Measurements from ENCODE around the gene MEGF11.
A peak's percentile ranks its signal among the peaks of the same experiment; 100 is the strongest.

MEGF11 gene

DNA sequence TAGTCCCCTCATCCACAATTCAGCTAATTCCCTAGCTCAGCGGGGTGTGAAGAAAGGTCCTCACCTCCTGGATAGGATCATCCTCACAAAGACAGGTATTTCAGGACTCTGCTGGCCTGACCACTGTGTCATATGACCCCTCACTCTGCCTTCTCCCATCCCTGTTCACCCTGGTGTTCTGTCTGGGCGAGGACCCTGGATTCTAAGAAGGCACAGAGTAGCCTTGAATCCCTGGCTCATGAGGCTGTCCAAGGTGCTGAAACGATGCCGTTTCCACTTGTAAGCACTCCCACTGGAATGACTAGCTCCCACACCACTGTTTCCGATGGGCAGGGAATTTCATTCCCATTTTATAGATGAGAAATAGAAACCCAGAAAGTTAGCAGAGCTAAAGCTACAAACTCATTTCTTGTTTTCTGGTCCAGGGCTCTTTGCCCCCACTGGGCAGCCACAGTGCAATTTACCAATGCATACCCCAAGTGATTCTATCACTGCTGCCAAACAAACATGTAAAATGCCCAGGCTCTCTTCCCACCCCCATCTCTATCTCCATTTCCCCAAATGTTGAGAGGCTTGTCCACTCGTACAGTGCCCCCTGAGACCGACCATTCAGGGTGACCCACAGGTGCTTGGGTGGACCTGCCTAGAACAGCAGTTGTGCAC lies 301.0 kb downstream of the MEGF11 start:
- H3K4me3 ChIP-seq (ENCODE audit: low read length), result no peak overlapping the region
- TF ChIP-seq, protein P1, sequence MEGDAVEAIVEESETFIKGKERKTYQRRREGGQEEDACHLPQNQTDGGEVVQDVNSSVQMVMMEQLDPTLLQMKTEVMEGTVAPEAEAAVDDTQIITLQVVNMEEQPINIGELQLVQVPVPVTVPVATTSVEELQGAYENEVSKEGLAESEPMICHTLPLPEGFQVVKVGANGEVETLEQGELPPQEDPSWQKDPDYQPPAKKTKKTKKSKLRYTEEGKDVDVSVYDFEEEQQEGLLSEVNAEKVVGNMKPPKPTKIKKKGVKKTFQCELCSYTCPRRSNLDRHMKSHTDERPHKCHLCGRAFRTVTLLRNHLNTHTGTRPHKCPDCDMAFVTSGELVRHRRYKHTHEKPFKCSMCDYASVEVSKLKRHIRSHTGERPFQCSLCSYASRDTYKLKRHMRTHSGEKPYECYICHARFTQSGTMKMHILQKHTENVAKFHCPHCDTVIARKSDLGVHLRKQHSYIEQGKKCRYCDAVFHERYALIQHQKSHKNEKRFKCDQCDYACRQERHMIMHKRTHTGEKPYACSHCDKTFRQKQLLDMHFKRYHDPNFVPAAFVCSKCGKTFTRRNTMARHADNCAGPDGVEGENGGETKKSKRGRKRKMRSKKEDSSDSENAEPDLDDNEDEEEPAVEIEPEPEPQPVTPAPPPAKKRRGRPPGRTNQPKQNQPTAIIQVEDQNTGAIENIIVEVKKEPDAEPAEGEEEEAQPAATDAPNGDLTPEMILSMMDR (conservative IDR thresholded peaks at IDR 0.05; ENCODE audit: low read length), result no peak
- peak; percentile 45 for DNase-seq (ENCODE audit: low read depth)

DNA sequence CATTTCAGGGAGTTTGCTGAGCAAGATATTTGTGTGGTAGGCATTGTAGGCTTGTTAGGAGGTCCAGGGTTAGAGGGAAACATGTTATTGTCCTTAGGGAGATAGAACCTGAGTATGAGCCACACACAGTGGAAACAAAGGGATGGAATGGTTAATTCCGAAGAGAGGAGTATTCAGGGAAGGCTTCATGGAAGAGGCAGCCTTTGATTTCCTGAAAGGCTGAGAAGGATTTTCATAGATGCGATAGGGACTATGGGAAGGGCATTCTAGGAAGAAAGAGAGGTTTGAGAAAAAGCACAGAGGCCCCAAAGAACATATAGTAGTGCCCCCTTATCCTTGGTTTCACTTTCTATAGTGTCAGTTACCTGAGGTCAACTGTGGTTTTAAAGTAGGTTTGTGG lies 302.5 kb downstream of the MEGF11 start:
- no peak for DNase-seq (ENCODE audit: low read depth)
- TF ChIP-seq, protein P1 (conservative IDR thresholded peaks at IDR 0.05; ENCODE audit: low read length), result no peak
- H3K4me3 ChIP-seq (ENCODE audit: low read length), result no peak overlapping the region

DNA sequence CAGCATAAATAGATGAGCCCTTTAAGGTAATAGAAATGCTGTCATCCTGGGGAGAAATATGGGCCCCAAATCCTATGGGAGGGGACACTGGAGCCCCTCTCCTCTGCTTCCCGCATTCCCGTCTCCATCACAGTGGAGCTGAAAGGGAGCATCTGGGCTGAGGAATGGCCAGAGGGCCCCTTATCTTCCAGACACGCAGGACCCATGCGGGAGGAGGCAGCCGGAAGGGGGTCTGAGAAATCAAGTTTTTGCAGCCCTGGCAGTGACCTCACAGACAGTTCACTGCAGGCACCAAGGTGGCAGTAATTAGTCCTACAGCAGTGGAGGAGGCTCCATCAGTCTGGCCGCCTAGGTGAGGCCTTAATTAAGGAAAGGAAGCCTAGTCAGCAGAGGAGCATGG lies 304.1 kb downstream of the MEGF11 start:
- H3K4me3 ChIP-seq (ENCODE audit: low read length), result no peak overlapping the region
- no peak for DNase-seq (ENCODE audit: low read depth)
- TF ChIP-seq, protein P1 (conservative IDR thresholded peaks at IDR 0.05; ENCODE audit: low read length), result no peak

DNA sequence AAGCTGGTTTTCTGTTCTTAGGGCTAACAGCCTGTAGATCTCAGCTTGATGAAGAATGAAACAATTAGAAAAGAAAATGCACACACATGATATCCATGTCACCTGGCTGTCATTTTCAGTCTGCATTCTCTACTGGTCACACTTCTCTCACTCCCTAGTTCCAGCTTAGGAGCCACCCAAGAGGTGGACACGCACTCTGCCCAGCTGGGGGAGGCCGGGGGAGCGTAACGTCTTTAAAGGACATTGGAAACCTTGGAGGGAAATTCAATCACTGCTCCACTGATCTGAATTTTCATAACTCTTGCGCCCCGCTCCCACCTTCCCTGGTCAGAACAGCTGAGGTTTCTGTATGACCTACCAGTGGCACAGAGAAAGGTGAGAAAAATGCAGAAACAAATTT lies 304.5 kb downstream of the MEGF11 start:
- TF ChIP-seq, protein P1 (conservative IDR thresholded peaks at IDR 0.05; ENCODE audit: low read length), result no peak
- no peak for DNase-seq (ENCODE audit: low read depth)
- H3K4me3 ChIP-seq (ENCODE audit: low read length), result no peak overlapping the region

DNA sequence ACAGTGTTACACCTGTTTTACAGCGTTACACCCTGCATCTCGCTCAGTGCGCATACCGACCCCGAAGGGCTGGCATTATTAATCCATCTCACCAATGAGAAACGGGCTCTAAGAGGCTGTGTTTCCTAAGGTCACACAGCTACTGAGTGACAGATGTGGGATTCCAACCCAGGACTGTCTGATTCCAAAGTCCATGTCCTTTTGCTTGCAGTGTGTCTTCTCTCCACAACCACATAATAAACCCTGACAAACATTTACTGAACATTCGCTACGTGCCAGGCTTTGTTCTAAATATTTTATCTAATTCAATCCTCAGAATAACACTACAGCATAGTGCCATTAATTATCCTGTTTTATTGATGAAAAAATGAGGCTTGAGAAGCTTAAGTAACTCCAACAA lies 305.2 kb downstream of the MEGF11 start:
- DNase-seq (ENCODE audit: low read depth), result no peak
- TF ChIP-seq, protein P1 (conservative IDR thresholded peaks at IDR 0.05; ENCODE audit: low read length), result no peak

DNA sequence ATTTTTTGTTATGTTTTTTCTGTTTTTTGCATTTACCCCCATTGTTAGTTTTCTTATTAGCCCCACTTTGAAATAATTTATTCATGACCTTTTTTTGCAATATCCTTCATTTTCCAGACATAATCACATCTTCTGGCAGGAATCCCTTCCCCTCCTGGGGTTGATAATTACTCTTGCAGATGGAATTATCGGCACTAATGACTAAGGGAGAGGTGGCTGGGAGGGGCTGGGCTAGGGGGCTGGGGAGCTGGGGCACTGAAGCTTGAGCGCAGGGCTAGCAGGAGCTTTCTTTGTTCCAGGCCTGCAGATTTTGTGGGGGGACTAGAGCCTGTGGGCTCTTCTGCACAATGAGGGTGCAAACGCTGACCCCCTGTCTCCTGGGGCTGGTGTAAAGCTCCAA lies 306.5 kb downstream of the MEGF11 start:
- TF ChIP-seq, protein P1 (conservative IDR thresholded peaks at IDR 0.05; ENCODE audit: low read length), result no peak
- DNase-seq (ENCODE audit: low read depth), result no peak
- H3K4me3 ChIP-seq (ENCODE audit: low read length), result no peak overlapping the region

More for the DNA sequence above, 305.2 kb downstream of the MEGF11 start:
- no peak overlapping the region for H3K4me3 ChIP-seq (ENCODE audit: low read length)

DNA sequence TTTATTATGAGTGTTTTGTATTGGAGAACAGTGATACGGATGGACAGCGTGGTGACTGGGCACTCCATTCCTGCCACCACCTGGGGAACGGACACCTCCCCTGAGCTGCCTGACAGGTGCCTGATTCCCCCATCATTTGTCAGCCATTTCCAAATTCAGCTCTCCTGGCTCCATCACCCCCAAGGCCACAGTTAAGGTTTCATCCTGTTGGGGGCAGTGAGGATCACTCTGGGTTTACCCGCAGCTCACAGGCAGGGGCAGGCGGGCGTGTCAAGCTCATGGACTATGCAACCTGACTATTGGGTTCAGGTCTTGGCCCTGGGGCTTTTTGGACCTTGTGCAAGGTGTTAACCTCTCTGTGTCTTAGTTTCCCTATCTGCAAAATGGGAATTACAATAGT lies 307.9 kb downstream of the MEGF11 start:
- DNase-seq (ENCODE audit: low read depth), result no peak
- H3K4me3 ChIP-seq (ENCODE audit: low read length), result no peak overlapping the region
- TF ChIP-seq, protein P1 (conservative IDR thresholded peaks at IDR 0.05; ENCODE audit: low read length), result no peak

Measured in AG10803 (cell line).